Transverse colon (tissue), 4 donors: ENCODE measurements around the gene RAB35. TPM values are rescaled to one million over a fixed set of nuclear protein-coding genes. Genes with fewer than 3 reads are reported as not detected.

ENCODE experiments used
- DNase-seq: peaks from one replicate; pipeline ENCODE4 v3.0.0-alpha.2; 2019
- H3K27ac ChIP-seq, 4 donors: fragments of 200-600 bp; sonication (generic); 2 replicates each; pipeline ENCODE4 v1.5.1; 2016 to 2018; ENCODE audit warnings: inconsistent platforms in 4 of 4
- H3K27me3 ChIP-seq: fragments of 200-600 bp; sonication (generic); 2 replicates; pipeline ENCODE4 v1.5.1; 2017; ENCODE audit warnings: inconsistent platforms
- H3K36me3 ChIP-seq, 4 donors: fragments of 200-600 bp; sonication (generic); 2 replicates each; pipeline ENCODE4 v1.5.1; 2017 to 2019; ENCODE audit warnings: inconsistent platforms in 4 of 4
- H3K4me1 ChIP-seq, 4 donors: fragments of 200-600 bp; sonication (generic); 2 replicates each; pipeline ENCODE4 v1.5.1; 2017 to 2020; ENCODE audit warnings: inconsistent platforms in 4 of 4
- H3K4me3 ChIP-seq, 4 donors: fragments of 200-600 bp; sonication (generic); 1 replicate in 1 of 4; 2 replicates in 3 of 4; pipeline versions ENCODE4 v1.5.1 to v1.6.1; 2017 to 2019; ENCODE audit warnings: inconsistent platforms in 4 of 4
- H3K9me3 ChIP-seq, 2 donors: fragments of 200-600 bp; sonication (generic); 2 replicates each; pipeline ENCODE4 v1.5.1; 2017 to 2019; ENCODE audit warnings: inconsistent platforms in 2 of 2
- CTCF ChIP-seq, 5 experiments: fragments of 200-600 bp in 3 of 5; fragments of 450-650 bp in 2 of 5; sonication (generic) in 3 of 5; IDR thresholded peaks; 1 replicate in 2 of 5; 2 replicates in 3 of 5; pipeline ENCODE4 v1.5.1; 2016 to 2017; ENCODE audit warnings: antibody characterized with exemption in 5 of 5, inconsistent platforms in 3 of 5, mild to moderate bottlenecking in 2 of 5, moderate library complexity in 1 of 5
- EP300 ChIP-seq: sonication (generic); formaldehyde crosslinking; IDR thresholded peaks from one replicate; pipeline ENCODE4 v1.6.1; 2017; ENCODE audit warnings: antibody characterized with exemption, low read depth
- POLR2A ChIP-seq: fragments of 450-650 bp; IDR thresholded peaks from one replicate; pipeline ENCODE4 v1.6.1; 2016; ENCODE audit warnings: antibody characterized with exemption, mild to moderate bottlenecking, moderate library complexity
- POLR2AphosphoS5 ChIP-seq, 3 donors: sonication (generic); formaldehyde crosslinking; IDR thresholded peaks; one replicate each; pipeline ENCODE4 v1.6.1; 2016; ENCODE audit warnings: antibody characterized with exemption in 3 of 3
- WGBS, 2 donors: methylation state at CpG; one replicate each; pipeline ENCODE4 v1.1.5; 2018; ENCODE audit warnings: low coverage in 1 of 2; 5-methylcytosine and 5-hydroxymethylcytosine counted together
- in situ Hi-C, 4 donors: fragments of 200-750 bp; cut with MboI; loops; one replicate each; pipeline versions ENCODE4 v1.15.0 to v1.15.1; 2017; ENCODE audit warnings: low sequenced_read_pairs in 3 of 4, low pct_ligation_motif_present in 1 of 4, low pct_unique_long_range_greater_than_20kb in 1 of 4
- intact Hi-C: fragments of 100-400 bp; cut with DNase I; formaldehyde crosslinking; loops from one replicate; pipeline ENCODE4 v1.15.1; 2023; ENCODE audit warnings: low total_unique reads
- total RNA-seq, 4 donors: library from RNA; depleted of rRNA; stranded (reverse); fragments of >200 nt; gene quantifications; one replicate each; pipeline ENCODE4 v1.1.0, GENCODE V29; 2016

The RAB35 gene
- total RNA-seq, 4 donors from 2014 or later, result 16.9 to 26.2 (median 22.2) TPM

GRCh38 chr12:120142231-120142877 lies 25.8 kb upstream of the RAB35 start:
- H3K4me1 ChIP-seq, result no peaks in the 10 kb centered on the region
- H3K27ac ChIP-seq, result no peak overlapping the region
- no peak for DNase-seq
- no peaks in the 10 kb centered on the region for H3K27me3 ChIP-seq
- no peak for TF ChIP-seq EP300
- no peak for TF ChIP-seq POLR2A
- no peak for TF ChIP-seq POLR2AphosphoS5 (IDR thresholded peaks at IDR 0.05)
- TF ChIP-seq CTCF (IDR thresholded peaks at IDR 0.05), result no peak
- intact Hi-C loops, result no loop called here
- H3K4me3 ChIP-seq, result no peak overlapping the region
- peaks cover 0 to 90% (median 44%) of the 10 kb centered on the region in 4 donors for H3K36me3 ChIP-seq
- no peaks in the 10 kb centered on the region for H3K9me3 ChIP-seq
- WGBS, 2 donors, result 97 to 100% methylated on average over 3 to 14 of the region's 14 CpGs
- in situ Hi-C loops, result no loop called here

- H3K27me3 ChIP-seq, result no peaks in the 10 kb centered on the region
- no peak for DNase-seq
- WGBS, 2 donors, result 80 to 94% methylated on average over 2 to 6 of the region's 6 CpGs
- intact Hi-C loops, result no loop called here
- peaks cover 0 to 90% (median 45%) of the 10 kb centered on the region in 4 donors for H3K36me3 ChIP-seq
- H3K27ac ChIP-seq, result no peak overlapping the region
- TF ChIP-seq EP300 (no peak), POLR2A (no peak), CTCF (IDR thresholded peaks at IDR 0.05) (no peak), POLR2AphosphoS5 (IDR thresholded peaks at IDR 0.05) (no peak)
- H3K4me3 ChIP-seq, result no peak overlapping the region
- H3K4me1 ChIP-seq, result no peaks in the 10 kb centered on the region
- in situ Hi-C loops, result no loop called here
- H3K9me3 ChIP-seq, result no peaks in the 10 kb centered on the region
Observed at GRCh38 chr12:120141336-120141735, 24.8 kb upstream of the RAB35 start.

GRCh38 chr12:120140603-120141002 lies 24.1 kb upstream of the RAB35 start:
- no peak for DNase-seq
- TF ChIP-seq POLR2AphosphoS5 (IDR thresholded peaks at IDR 0.05) (no peak), POLR2A (no peak), CTCF (IDR thresholded peaks at IDR 0.05) (no peak), EP300 (no peak)
- no peaks in the 10 kb centered on the region for H3K9me3 ChIP-seq
- peaks cover 0 to 95% (median 47%) of the 10 kb centered on the region in 4 donors for H3K36me3 ChIP-seq
- H3K4me1 ChIP-seq, result no peaks in the 10 kb centered on the region
- intact Hi-C loops (no loop called here), in situ Hi-C loops (no loop called here)
- no peak overlapping the region for H3K27ac ChIP-seq
- H3K27me3 ChIP-seq, result no peaks in the 10 kb centered on the region
- WGBS, 2 donors, result 91% methylated on average over 9 of the region's 9 CpGs; no CpG with 5 or more reads in 1 of the 2 donors
- H3K4me3 ChIP-seq, result no peak overlapping the region

- H3K27ac ChIP-seq, result no peak overlapping the region
- intact Hi-C loops (no loop called here), in situ Hi-C loops (no loop called here)
- 67 to 80% methylated on average over 5 of the region's 5 CpGs for WGBS, 2 donors
- no peaks in the 10 kb centered on the region for H3K4me1 ChIP-seq
- no peak for DNase-seq
- H3K36me3 ChIP-seq, result peaks cover 0 to 94% (median 45%) of the 10 kb centered on the region in 4 donors
- H3K27me3 ChIP-seq, result no peaks in the 10 kb centered on the region
- no peaks in the 10 kb centered on the region for H3K9me3 ChIP-seq
- TF ChIP-seq CTCF (IDR thresholded peaks at IDR 0.05) (no peak), POLR2AphosphoS5 (IDR thresholded peaks at IDR 0.05) (no peak), POLR2A (no peak), EP300 (no peak)
- H3K4me3 ChIP-seq, result no peak overlapping the region
Observed at GRCh38 chr12:120139958-120140357, 23.4 kb upstream of the RAB35 start.
